Mucosa of stomach (tissue), 1 donor: ENCODE results near the gene GBGT1.

Experiments
- H3K27me3 ChIP-seq: one replicate; pipeline ENCODE4 v1.7.0; 2013; ENCODE audit warnings: mild to moderate bottlenecking, low read length; ENCODE audit not compliant: control insufficient read depth, insufficient read depth
- H3K36me3 ChIP-seq: one replicate; pipeline ENCODE4 v1.7.0; 2013; ENCODE audit warnings: low read length; ENCODE audit not compliant: control insufficient read depth, insufficient read depth
- H3K4me1 ChIP-seq: one replicate; pipeline ENCODE4 v1.7.0; 2013; ENCODE audit warnings: mild to moderate bottlenecking, low read length; ENCODE audit not compliant: control insufficient read depth, insufficient read depth
- H3K4me3 ChIP-seq: one replicate; pipeline ENCODE4 v1.7.0; 2013; ENCODE audit warnings: low read length
- H3K9ac ChIP-seq: one replicate; pipeline ENCODE4 v1.7.0; 2013; ENCODE audit warnings: mild to moderate bottlenecking, low read length, moderate library complexity
- H3K9me3 ChIP-seq: one replicate; pipeline ENCODE4 v1.7.0; 2013; ENCODE audit warnings: mild to moderate bottlenecking, low read length, moderate library complexity; ENCODE audit not compliant: control insufficient read depth
- donor health status: Pancreatic carcinoma.

Gene GBGT1

GRCh38 chr9:133168432-133168831, 4.7 kb upstream of the GBGT1 start:
- Histone ChIP-seq H3K4me3 (no peak overlapping the region), H3K27me3 (peaks cover 6% of the 10 kb centered on the region), H3K9me3 (no peaks in the 10 kb centered on the region), H3K36me3 (no peaks in the 10 kb centered on the region), H3K4me1 (peaks cover 13% of the 10 kb centered on the region), H3K9ac (no peak overlapping the region)

- Histone ChIP-seq H3K4me3 (no peak overlapping the region), H3K27me3 (peaks cover 12% of the 10 kb centered on the region), H3K9me3 (no peaks in the 10 kb centered on the region), H3K36me3 (no peaks in the 10 kb centered on the region), H3K9ac (no peak overlapping the region), H3K4me1 (peaks cover 13% of the 10 kb centered on the region)
These were observed 4.1 kb upstream of the GBGT1 start for GRCh38 chr9:133167769-133168168.

- Histone ChIP-seq H3K9me3 (no peaks in the 10 kb centered on the region), H3K4me1 (peaks cover 13% of the 10 kb centered on the region), H3K4me3 (no peak overlapping the region), H3K36me3 (no peaks in the 10 kb centered on the region), H3K27me3 (peaks cover 12% of the 10 kb centered on the region), H3K9ac (no peak overlapping the region)
These were observed 3.5 kb upstream of the GBGT1 start for GRCh38 chr9:133167096-133167730.

- Histone ChIP-seq H3K4me1 (peaks cover 13% of the 10 kb centered on the region), H3K27me3 (peaks cover 10% of the 10 kb centered on the region), H3K9me3 (no peaks in the 10 kb centered on the region), H3K36me3 (no peaks in the 10 kb centered on the region), H3K9ac (no peak overlapping the region), H3K4me3 (no peak overlapping the region)
These were observed 2.7 kb upstream of the GBGT1 start for GRCh38 chr9:133166392-133166791.

- Histone ChIP-seq H3K4me3 (no peak overlapping the region), H3K27me3 (peaks cover 7% of the 10 kb centered on the region), H3K36me3 (no peaks in the 10 kb centered on the region), H3K9ac (no peak overlapping the region), H3K9me3 (no peaks in the 10 kb centered on the region), H3K4me1 (peaks cover 13% of the 10 kb centered on the region)
These were observed 1.7 kb upstream of the GBGT1 start for GRCh38 chr9:133165452-133165730.

- Histone ChIP-seq H3K4me3 (no peak overlapping the region), H3K9me3 (no peaks in the 10 kb centered on the region), H3K4me1 (peaks cover 13% of the 10 kb centered on the region), H3K36me3 (no peaks in the 10 kb centered on the region), H3K9ac (peak overlapping the region; percentile 71), H3K27me3 (peaks cover 7% of the 10 kb centered on the region)
These were observed 477 bp upstream of the GBGT1 start for GRCh38 chr9:133164191-133164590.

GRCh38 chr9:133162861-133163503, 732 bp downstream of the GBGT1 start:
- Histone ChIP-seq H3K36me3 (no peaks in the 10 kb centered on the region), H3K9ac (peak overlapping the region; percentile 71), H3K9me3 (no peaks in the 10 kb centered on the region), H3K27me3 (peaks cover 7% of the 10 kb centered on the region), H3K4me3 (no peak overlapping the region), H3K4me1 (peaks cover 13% of the 10 kb centered on the region)

GRCh38 chr9:133161547-133161950, 2.2 kb downstream of the GBGT1 start:
- Histone ChIP-seq H3K9me3 (no peaks in the 10 kb centered on the region), H3K4me3 (no peak overlapping the region), H3K27me3 (peaks cover 7% of the 10 kb centered on the region), H3K9ac (no peak overlapping the region), H3K36me3 (no peaks in the 10 kb centered on the region), H3K4me1 (peaks cover 13% of the 10 kb centered on the region)

GRCh38 chr9:133160742-133161546, 2.8 kb downstream of the GBGT1 start:
- Histone ChIP-seq H3K9ac (no peak overlapping the region), H3K4me1 (peaks cover 13% of the 10 kb centered on the region), H3K36me3 (no peaks in the 10 kb centered on the region), H3K4me3 (no peak overlapping the region), H3K27me3 (peaks cover 7% of the 10 kb centered on the region), H3K9me3 (no peaks in the 10 kb centered on the region)

- no peak overlapping the region for H3K9ac ChIP-seq
- peaks cover 3% of the 10 kb centered on the region for H3K4me1 ChIP-seq
- peaks cover 7% of the 10 kb centered on the region for H3K27me3 ChIP-seq
- no peaks in the 10 kb centered on the region for H3K9me3 ChIP-seq
- no peak overlapping the region for H3K4me3 ChIP-seq
- no peaks in the 10 kb centered on the region for H3K36me3 ChIP-seq
These were observed 5.0 kb downstream of the GBGT1 start for GRCh38 chr9:133158695-133159094.

- Histone ChIP-seq H3K9ac (no peak overlapping the region), H3K4me3 (no peak overlapping the region), H3K9me3 (no peaks in the 10 kb centered on the region), H3K27me3 (no peaks in the 10 kb centered on the region), H3K4me1 (no peaks in the 10 kb centered on the region), H3K36me3 (no peaks in the 10 kb centered on the region)
These were observed 8.6 kb downstream of the GBGT1 start for GRCh38 chr9:133155156-133155555.
